NCI-H69 (cell line): ENCODE measurements around the gene TMEM158.

Experiments used
- DNase-seq: peaks from one replicate; lab custom pipeline; 2025; lab: John Stamatoyannopoulos, UW

The TMEM158 gene

DNA sequence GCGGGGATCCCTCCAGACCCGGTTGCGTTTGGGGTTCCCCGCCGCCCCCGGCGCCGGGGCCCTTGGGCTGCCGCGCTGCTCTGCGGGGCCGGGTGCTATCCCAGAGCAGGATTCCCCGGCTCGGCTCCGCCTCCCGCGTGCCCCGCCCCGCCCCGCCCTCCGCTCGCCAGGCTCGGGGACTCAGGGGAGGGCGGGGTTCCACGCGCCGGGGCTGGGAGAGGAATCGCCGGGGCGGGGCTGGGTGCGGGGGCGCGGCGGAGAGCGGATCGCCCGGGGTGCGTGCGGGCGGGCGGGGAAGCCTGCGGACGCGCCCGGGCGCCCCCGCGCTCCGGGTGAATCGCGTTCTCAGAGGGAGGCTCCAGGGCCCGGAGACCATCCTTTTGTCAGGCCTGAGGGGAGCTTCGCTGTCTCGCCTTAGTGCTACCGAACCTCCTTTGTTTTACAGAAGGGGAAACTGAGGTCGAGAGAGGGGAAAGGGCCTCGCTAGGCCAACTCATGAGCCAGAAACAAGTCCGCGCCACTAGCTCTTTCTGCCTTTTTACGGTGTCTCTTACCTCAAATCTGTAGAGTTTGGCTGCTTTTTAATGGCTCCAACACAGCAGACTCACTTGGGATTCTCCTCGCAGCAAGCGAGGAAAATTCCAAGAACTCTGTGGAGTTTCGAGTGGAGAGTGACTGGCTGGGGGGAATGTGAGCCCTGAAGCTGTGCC, at the start of gene TMEM158:
TMEM158 (minus strand) TSS at position 82 of the 710 bp plus-strand sequence. CDS start 260 bp downstream, outside the sequence.
- peak; percentile 76 for DNase-seq

DNA sequence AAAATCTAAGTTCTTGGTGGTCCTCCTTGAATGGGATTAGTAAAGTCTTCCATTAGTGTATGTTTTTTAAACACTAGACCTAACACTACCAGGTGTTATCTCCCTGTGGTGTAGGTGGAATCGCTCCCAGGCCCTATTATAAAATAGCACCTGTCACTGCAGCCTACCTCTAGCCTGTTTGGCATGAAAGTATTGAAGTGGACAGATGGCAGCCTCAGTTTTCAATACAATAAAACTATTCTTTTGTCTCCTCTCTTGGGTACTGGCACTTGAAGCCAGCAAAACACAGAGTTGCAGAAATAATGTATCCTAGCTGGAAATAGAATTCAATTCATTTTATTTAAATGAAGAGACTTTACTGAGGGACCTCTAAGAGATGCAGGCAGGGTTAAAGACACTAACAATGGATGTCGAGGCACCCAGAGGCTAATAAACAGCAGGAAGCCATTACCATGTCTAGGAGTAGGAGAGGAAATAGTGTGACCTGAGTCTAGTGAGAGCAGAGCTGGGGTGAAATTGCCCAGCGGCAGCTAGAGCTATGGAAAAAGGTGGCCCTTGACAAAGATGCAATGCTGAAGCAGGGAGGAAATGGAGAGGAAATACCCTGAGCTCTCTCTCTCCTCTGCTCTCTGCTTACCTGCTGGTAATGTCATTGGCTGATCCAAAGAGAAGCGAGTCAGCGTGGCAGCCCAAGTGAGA, 49.1 kb upstream of the TMEM158 start:
- DNase-seq, result peak; percentile 43

DNA sequence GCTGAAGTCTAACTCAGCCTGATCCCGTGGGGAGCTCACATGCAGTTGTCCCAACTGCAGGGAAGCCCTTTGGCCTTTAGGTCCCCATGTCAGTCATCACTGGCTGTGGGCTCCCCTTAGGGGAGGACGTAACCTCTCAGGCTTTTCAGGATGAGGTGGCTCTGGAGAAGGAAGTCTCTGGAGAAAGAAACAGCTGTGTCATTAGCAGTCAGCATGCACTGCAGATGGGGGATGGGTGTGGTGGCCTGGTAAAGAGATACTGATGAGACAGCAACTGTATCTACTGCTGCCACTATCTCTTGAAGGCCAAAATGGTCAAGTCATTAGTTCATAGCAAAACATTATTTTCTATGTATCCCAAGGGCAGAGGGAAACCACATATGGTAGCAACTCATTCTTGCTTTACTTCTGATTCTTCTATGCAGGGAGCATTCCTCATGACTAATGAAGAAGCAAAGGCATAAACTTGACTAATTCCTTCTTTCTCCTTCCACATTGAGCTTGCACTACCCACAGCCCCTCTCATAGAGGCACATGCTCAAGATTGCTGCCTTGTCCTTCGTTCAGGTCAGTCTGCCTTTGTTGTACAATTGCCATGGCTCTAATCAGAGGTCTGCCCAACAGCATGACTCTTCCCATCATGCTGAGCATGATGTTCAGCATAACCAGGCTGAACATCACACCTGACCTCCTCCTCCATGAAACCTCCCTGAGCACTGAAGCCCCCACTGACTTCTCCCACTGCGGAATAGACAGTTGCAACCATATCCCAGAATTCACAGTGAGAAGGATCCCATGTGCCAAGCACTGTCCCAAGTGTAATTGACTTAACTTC, 47.8 kb upstream of the TMEM158 start:
- DNase-seq, result peak; percentile 5

DNA sequence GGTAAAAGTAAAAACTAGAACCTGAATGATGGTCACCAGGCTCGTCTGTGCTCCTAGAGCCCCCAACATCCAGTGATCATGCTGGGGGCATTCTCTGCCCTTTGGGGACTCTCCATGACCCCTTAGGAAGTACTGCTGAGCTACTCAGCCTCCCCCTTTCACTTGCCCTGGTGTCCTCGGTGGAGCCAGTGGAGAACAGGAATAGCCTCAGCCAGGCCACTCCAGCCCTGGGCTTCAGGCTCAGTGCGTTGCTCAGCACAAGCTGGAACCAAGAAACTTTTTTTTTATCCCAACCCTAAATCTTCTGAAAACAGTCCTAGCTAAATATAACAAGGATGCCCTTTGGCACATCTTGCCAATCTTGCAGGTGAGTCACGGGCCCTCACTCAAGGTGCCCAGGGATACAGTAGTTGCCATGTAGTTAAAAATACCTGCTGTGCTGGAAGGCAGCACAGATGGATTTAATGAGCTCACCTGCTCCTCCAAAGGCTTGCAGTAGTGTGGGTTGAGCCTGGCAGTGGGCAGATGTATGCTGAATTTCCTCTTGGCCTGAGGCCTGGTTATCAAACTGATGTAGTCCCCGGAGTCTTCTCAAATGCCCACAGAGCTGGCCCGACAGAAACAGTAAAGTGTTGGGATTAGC, 46.9 kb upstream of the TMEM158 start:
- peak; percentile 81 for DNase-seq

DNA sequence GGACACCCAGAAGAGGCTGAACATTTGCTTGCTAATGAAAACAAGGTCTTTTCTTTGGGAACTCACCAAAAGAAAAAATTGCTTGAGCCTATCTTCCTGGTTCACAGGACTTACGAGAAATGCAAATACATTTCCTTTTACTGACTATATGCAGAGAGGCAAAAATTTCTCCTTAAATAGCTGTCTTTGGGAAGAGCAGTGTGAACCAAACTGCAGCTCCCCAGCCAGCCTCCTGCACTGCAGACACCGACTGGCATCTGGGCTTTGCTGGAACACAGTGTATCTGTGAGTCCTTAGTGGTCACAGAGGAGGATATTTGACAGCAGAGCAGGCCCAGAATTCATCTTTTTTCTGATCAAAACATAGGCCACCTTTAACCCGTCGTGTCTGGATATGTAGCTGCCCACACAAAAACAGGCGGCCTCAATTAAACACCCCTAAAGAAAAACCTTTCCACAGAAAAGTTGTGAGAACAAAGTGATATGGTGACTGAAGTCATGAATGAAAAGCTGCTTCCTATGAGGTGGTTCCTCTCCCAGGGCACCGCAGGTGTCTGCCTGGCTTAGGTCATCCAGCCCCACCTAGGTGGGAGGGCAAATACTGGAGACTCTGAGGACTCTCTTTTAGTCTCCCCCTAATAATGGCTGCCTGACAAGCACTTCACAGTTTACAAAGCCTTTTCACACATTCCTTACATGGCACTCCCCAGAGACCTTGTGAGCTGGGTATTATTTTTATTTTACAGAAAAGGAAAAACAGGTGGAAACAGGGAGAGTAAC, 46.1 kb upstream of the TMEM158 start:
- DNase-seq, result peak; percentile 8

DNA sequence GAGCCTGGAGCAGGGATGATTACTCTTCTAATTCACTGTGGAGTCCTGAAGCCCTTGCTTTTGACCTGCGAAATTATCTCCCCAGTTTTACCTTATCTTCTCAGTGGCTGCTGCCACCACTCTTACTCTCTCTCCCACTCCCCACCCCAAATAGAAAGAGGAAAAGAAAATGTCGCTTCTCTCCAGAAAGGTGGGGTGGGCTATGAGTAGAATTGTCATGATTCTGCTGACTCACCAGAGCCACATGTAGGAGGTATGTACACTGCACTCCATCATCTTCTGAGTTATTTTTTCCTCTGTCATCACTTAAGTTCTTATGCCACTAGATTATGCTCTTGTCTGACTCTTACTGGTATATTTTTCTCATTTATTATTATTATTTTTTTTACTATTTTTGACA, 43.9 kb upstream of the TMEM158 start:
- DNase-seq, result no peak

DNA sequence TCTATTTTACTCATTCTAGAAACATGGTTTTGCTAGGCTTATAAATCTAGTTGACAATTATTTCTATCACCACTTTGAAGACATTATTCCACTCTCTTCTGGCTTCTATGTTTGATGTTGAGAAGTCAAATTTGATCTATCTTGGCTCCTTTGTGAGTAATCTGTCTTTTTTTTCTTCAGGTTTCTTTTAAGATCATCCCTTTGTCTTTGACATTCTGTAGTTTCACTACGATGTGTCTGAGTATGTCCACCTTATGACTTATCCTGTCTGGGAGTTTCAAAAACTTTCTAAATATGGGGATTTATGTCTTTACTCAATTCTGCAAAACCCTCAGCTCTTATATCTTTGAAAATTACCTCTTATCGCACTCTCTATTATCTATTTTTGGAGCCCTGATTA, 41.0 kb upstream of the TMEM158 start:
- DNase-seq, result no peak

DNA sequence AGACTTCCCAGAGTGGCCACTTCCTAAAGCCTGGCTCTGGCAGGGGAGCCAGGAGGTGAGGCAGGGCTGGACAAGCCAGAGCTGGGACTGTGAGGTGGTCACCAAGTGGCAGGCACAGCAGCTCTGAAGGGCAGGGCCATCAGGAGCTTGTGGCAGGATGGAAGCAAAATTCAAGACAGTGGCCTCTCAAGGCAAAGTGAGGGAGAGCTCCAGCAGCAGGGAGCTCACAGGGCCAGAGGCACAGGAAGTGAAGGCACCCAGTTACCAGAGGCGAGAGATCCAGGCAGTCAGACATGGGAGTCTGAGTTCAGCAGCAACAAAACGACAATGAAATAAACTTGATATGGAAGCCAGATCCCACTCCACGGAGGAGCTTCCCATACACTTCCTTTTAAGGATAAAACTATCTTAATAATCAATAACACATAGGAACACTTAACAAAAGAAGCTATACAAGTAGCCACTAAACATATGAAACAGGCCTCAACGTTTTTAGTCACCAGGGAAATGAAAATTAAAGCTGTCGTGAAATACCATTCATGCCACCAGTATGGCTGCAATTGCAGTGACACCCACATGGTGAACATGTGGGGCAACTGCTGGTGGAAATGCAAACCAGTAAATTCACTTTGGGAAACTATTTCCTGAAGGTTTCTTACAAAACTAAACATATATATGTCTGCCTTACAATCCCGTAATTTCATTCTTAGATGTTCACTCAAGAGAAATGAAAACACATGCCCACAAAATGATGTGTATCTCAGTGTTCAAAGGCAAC, 35.4 kb upstream of the TMEM158 start:
- no peak for DNase-seq

DNA sequence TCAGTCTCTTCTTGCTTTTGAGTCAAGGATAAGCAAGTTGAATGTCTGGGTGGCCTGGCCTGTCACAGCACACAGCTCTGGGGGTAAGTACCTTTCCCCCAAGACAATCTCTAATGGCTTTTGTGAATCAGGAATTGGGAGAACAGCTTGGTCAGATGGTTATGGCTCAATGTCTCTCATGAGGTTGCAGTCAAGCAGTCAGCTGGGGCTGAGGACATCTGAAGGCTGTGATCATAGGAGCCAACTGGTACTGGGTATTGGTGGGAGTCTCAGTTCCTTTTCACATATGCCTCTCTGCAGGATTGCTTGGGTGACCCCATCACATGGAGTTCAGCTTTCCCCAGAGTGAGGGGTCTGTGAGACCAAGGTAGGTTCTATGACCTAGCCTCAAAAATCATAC, 33.0 kb upstream of the TMEM158 start:
- DNase-seq, result no peak

DNA sequence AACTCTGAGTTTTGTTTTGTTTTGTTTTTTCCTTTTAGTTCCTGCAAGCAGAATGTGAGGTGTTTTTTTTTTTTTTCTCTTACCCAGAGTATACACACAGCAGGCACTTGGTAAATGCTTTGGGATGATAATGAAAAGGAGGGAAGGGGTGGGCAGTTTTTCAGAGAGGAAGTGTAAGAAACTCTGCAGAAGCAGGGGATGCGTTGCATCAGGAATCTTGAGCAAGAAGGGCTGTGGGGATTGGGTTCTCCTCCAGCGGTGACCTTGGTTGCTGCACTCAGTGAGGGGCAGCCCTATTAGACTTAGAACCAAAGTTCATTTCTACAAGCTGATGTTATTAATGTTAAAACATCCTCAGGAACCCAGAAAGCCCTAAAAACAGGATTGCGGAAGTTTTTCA, 32.2 kb upstream of the TMEM158 start:
- DNase-seq, result no peak

DNA sequence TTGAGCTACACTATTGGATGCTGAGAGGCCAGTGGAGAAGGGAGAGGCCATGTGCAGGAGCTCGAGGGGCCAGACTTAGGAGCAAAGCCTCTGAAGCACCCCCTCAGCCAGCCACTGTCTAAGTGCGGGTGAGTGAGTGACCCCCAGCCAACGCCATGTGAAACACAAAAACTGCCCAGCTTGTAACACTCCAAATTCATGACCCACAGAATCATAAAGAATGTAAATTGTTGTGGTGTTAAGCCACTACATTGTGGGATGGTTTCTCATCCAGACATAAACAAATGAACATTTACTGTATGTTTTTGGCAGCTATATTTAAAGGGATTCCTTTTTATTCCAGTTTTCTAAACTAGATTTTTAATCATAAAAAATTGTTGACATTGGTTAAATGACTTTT, 27.2 kb upstream of the TMEM158 start:
- DNase-seq, result no peak

DNA sequence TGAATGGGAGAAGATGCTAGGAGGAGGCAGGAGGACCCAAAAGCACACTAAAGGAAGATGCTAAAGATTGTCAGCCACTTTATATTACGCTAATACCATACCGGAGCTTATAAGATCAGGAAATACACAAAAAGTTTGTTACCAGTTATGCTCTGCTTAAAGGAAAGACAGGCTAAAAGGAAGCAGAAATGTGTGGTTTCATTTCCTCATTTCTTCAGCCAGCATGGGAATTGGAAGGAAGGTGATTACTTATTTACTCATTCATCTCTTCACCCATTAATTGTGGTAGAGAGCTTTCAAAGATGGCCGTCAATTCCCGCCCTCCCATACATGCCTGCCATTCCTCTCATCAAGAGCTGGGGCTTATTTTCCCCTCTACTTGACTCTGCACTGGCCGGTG, 26.7 kb upstream of the TMEM158 start:
- no peak for DNase-seq

DNA sequence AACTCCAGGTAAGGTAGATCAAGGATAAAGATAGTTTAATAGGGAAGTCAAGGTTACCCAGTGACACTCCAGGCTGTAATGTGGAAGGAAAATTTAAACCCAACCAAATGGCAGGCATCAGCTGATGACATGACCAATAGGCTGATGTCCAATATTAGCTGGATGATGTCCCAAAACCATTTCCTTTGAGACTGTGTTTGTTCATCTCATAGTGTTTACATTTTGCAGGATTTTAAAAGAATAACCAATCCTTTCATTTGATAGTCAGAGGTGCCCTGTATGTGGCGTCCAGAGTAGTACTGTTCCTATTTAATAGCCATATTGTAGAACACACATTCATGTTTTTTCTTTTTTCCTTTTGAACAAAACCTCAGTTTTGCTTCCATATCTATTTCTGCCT, 23.3 kb upstream of the TMEM158 start:
- no peak for DNase-seq

DNA sequence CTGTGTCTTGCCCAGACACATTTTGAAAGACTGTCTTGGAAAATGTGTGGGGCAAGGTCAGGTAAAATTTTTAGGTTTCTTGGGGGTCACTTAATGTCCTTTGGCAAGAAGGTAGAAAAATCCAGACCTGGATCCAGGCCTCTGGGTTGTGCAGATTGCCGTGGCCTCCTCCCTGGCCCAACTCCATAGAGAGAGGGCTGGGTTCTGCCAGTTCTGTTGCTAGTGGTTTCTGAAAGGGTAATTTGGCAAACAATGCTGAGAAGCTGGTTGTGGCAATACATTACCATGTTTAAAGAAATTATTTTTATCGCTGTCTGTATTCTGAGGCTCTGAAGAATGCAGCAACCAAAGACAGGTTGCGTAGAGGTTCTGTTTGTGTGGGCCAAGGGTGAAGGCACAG, 20.2 kb upstream of the TMEM158 start:
- DNase-seq, result no peak

DNA sequence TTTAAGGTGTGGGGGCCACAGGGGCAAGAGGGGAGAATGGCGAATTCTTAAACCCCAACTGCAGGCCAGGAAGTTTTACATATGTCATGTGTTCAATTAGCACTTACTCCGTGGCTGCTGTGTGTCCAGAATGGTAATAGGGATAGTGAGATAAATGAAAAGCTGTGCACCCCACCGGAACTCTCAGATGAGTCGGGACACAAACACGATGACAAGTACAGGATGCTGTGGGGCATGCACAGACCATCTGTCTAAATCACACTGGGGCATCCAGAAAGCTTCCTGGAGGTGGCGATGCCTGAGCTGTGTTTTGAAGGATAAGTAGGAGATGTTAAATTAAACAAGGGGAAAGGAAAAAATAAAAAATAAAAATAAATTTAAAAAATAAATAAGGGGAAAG, 18.3 kb upstream of the TMEM158 start:
- peak; percentile 3 for DNase-seq

DNA sequence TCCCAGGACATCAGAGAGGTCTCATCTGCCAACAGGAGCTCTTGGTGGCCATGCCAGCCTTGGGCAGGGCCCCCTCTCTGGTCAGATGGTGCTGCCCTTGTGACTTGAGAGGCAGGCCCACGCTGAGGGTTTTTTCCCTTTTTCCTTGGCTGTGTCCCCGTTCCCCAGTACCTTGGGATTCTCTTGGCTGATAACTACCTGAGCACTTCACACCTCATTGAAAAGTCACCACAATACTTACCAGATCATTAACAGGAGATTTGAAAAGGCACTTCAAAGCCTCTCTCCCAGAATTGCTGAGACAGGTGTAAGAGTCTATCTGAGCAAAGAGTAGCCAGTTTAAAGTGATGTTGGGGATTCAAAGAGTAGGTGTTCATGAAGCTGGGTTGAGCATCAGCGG, 15.1 kb upstream of the TMEM158 start:
- DNase-seq, result no peak

DNA sequence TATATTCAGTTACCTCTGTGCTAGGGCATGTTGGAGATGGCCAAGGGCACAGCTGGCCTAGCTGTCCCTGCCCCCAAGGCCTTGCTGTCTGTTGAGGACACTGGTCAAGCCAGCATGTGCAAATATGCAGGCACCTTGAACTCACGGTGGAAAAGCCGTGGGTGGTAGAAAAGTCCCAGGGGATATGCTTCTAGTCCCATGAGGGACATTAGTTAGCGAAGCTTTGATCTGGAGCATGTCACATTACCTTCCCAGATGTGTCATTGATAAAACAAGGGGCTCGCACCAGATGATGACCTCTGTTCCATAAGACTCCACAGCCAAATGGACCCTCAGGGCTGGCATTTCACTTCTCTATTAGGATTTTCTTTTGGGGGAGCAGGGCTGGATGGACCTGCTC, 14.2 kb upstream of the TMEM158 start:
- DNase-seq, result no peak

DNA sequence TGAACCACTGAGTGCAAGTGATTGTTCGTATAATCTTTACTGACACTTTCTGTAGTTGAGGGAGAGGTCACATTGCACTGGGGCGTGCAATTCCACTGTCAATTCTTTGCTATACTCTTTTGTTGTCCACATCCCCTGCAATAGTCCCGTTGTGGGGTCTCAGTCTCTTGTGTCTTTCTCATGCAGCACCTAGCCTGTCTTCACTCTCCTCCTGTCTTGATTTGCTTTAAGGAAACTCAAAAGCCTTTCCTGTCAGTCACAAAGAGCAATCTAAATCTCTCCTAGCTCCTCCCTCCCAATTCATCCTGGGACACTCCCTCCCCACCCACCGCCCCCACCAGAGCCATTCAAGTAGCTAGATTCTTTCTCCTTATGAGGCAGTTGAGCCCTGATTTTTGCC, 13.2 kb upstream of the TMEM158 start:
- DNase-seq, result no peak

DNA sequence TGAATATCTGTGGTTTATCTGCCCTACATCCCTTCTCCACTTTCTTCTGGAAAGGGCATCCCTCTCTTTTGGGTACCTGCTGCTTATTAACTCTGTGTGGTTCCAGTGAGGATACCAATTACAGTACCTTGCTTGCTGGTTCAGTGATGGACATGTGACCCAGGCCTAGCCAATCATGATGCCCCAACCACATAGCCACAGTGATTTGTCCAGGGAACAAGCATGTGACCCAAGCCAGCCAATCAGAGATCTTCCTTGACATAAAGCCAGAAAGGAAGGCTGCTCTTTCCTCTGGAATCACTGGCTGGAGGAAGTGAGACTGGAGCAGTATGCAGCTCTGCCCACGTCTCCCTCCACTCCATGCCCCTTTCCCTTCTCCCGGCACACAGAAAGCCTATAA, 10.9 kb upstream of the TMEM158 start:
- DNase-seq, result peak; percentile 6

DNA sequence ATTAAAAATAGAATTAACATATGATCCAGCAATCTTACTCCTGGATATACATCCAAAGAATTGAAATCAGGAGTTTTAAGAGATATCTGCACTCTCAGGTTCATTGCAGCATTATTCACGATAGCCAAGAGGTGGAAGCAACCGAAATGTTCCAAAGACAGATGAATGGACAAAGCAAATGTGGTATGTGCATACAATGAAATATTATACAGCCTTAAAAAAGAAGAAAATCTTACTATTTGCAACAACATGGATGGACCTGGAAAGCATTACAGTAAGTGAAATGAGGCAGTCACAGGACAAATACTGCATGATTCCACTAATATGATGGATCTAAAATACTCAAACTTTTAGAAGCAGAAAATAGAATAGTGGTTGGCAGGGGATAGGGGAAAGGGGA, 9.3 kb upstream of the TMEM158 start:
- DNase-seq, result no peak

DNA sequence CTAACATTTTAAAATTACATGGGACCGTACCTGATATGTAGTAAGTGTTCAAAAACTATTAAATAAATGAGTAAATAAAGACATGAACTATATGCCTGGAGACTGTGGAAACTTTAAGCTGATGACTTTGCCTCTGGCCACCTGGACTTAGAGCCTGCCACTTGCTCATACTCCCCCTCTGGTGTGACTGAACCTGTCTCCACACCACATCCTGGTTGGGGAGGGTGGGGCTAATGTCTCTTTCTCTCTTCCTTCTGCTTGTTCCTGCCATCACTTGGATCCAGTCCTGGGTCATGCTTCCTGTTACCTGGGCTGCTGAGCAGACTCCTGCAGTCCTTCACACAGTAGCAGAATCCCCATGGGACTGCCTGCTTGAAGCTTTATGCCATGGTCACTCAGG, 8.2 kb upstream of the TMEM158 start:
- no peak for DNase-seq
